SU-DHL-6 (cell line): ENCODE results near the gene DSCAML1.

ENCODE experiments used
- H2AFZ ChIP-seq: fragments of 200-600 bp; sonication (generic); 2 replicates; pipeline ENCODE4 v1.6.1; 2014; ENCODE audit warnings: low read depth, mild to moderate bottlenecking, moderate library complexity, mixed read lengths, antibody characterized with exemption, low read length; ENCODE audit not compliant: severe bottlenecking
- H3F3A ChIP-seq: fragments of 200-600 bp; shearing (Covaris generic); 2 replicates; pipeline ENCODE4 v1.6.0; 2016; ENCODE audit warnings: antibody characterized with exemption, mild to moderate bottlenecking; ENCODE audit not compliant: insufficient read depth
- H3K27ac ChIP-seq: fragments of 200-600 bp; sonication (generic); 2 replicates; pipeline ENCODE4 v1.5.1; 2016; ENCODE audit warnings: low read depth, mild to moderate bottlenecking, low read length, moderate library complexity, mixed read lengths
- H3K27me3 ChIP-seq: fragments of 200-600 bp; sonication (generic), shearing (Covaris generic); 2 replicates; pipeline ENCODE4 v1.6.0; 2014; ENCODE audit warnings: mild to moderate bottlenecking, low read length
- H3K36me3 ChIP-seq: fragments of 200-600 bp; sonication (generic); 2 replicates; pipeline ENCODE4 v1.6.1; 2014; ENCODE audit warnings: mild to moderate bottlenecking, low read length, mixed read lengths
- H3K4me2 ChIP-seq: fragments of 300-600, 200-600 bp; shearing (Covaris generic), sonication (generic); 2 replicates; pipeline ENCODE4 v1.6.0; 2014; ENCODE audit warnings: low read length, low read depth, mild to moderate bottlenecking; ENCODE audit not compliant: poor library complexity, severe bottlenecking
- H3K4me3 ChIP-seq: fragments of 200-600 bp; sonication (generic); 2 replicates; pipeline ENCODE4 v1.5.1; 2014; ENCODE audit warnings: antibody characterized with exemption, low read length, mild to moderate bottlenecking, mixed read lengths; ENCODE audit not compliant: insufficient read depth, poor library complexity, severe bottlenecking
- H3K79me2 ChIP-seq: fragments of 200-600 bp; sonication (generic); 2 replicates; pipeline ENCODE4 v1.6.1; 2014; ENCODE audit warnings: mild to moderate bottlenecking, low read length, moderate library complexity; ENCODE audit not compliant: insufficient read depth
- H3K9ac ChIP-seq: fragments of 200-600 bp; sonication (generic); 2 replicates; pipeline ENCODE4 v1.7.0; 2014; ENCODE audit warnings: mild to moderate bottlenecking, low read length
- H3K9me2 ChIP-seq: fragments of 200-600 bp; sonication (generic); replicated peaks from 2 replicates; pipeline ENCODE4 v1.6.1; 2014; ENCODE audit warnings: low read length; ENCODE audit not compliant: insufficient read depth
- H3K9me3 ChIP-seq: fragments of 200-600 bp; sonication (generic); 2 replicates; pipeline ENCODE4 v1.6.1; 2014; ENCODE audit warnings: low read length, mixed read lengths; ENCODE audit not compliant: insufficient read depth
- H4K20me1 ChIP-seq: fragments of 200-600 bp; sonication (generic); 2 replicates; pipeline ENCODE4 v1.6.1; 2014; ENCODE audit warnings: low read depth, mild to moderate bottlenecking, antibody characterized with exemption, low read length, moderate library complexity, mixed read lengths
- CTCF ChIP-seq: fragments of 200-600 bp; sonication (generic); IDR thresholded peaks from one replicate; pipeline ENCODE4 v1.5.1; 2017; ENCODE audit warnings: antibody characterized with exemption, mild to moderate bottlenecking, low read length, moderate library complexity; ENCODE audit not compliant: insufficient read depth, poor library complexity, severe bottlenecking
- EZH2phosphoT487 ChIP-seq: fragments of 200-600 bp; sonication (generic), shearing (Covaris generic); conservative IDR thresholded peaks from 2 replicates; pipeline ENCODE4 v1.6.1; 2018; ENCODE audit warnings: mild to moderate bottlenecking, antibody characterized with exemption, low read length, moderate library complexity, mixed read lengths

The DSCAML1 gene

GRCh38 chr11:117670443-117670842, 126.6 kb downstream of the DSCAML1 start:
- no peaks in the 10 kb centered on the region for H4K20me1 ChIP-seq
- no peaks in the 10 kb centered on the region for H3F3A ChIP-seq
- no peak overlapping the region for H3K4me2 ChIP-seq
- H3K9ac ChIP-seq = no peak overlapping the region
- no peak overlapping the region for H3K27ac ChIP-seq
- no peaks in the 10 kb centered on the region for H3K79me2 ChIP-seq
- no peak overlapping the region for H3K4me3 ChIP-seq
- no peak overlapping the region for H2AFZ ChIP-seq
- H3K27me3 ChIP-seq = no peaks in the 10 kb centered on the region
- TF ChIP-seq EZH2phosphoT487 (no peak), CTCF (no peak)
- no peaks in the 10 kb centered on the region for H3K36me3 ChIP-seq
- H3K9me3 ChIP-seq = no peaks in the 10 kb centered on the region
- H3K9me2 ChIP-seq = no peaks in the 10 kb centered on the region

GRCh38 chr11:117669616-117670015, 127.4 kb downstream of the DSCAML1 start:
- H3K9me2 ChIP-seq = no peaks in the 10 kb centered on the region

GRCh38 chr11:117669062-117669461, 128.0 kb downstream of the DSCAML1 start:
- H4K20me1 ChIP-seq = no peaks in the 10 kb centered on the region
- H3K4me3 ChIP-seq = no peak overlapping the region
- no peak overlapping the region for H3K9ac ChIP-seq
- H3K9me2 ChIP-seq = no peaks in the 10 kb centered on the region
- H3F3A ChIP-seq = no peaks in the 10 kb centered on the region
- no peaks in the 10 kb centered on the region for H3K27me3 ChIP-seq
- H3K79me2 ChIP-seq = no peaks in the 10 kb centered on the region
- no peak overlapping the region for H3K27ac ChIP-seq
- H3K9me3 ChIP-seq = no peaks in the 10 kb centered on the region
- H2AFZ ChIP-seq = no peak overlapping the region
- H3K4me2 ChIP-seq = no peak overlapping the region
- H3K36me3 ChIP-seq = no peaks in the 10 kb centered on the region
- TF ChIP-seq CTCF (no peak), EZH2phosphoT487 (no peak)

More at GRCh38 chr11:117669616-117670015, 127.4 kb downstream of the DSCAML1 start:
- no peak overlapping the region for H3K27ac ChIP-seq
- no peak overlapping the region for H3K4me3 ChIP-seq
- no peaks in the 10 kb centered on the region for H3K9me3 ChIP-seq
- H3K36me3 ChIP-seq = no peaks in the 10 kb centered on the region
- H3K4me2 ChIP-seq = no peak overlapping the region
- no peak for TF ChIP-seq EZH2phosphoT487
- H3F3A ChIP-seq = no peaks in the 10 kb centered on the region
- H3K27me3 ChIP-seq = no peaks in the 10 kb centered on the region
- no peaks in the 10 kb centered on the region for H3K79me2 ChIP-seq
- H3K9ac ChIP-seq = no peak overlapping the region
- H2AFZ ChIP-seq = no peak overlapping the region
- H4K20me1 ChIP-seq = no peaks in the 10 kb centered on the region

GRCh38 chr11:117668321-117668751, 128.7 kb downstream of the DSCAML1 start:
- no peak overlapping the region for H2AFZ ChIP-seq
- no peak overlapping the region for H3K9ac ChIP-seq
- no peaks in the 10 kb centered on the region for H3K79me2 ChIP-seq
- H3K4me3 ChIP-seq = no peak overlapping the region
- no peaks in the 10 kb centered on the region for H3K9me2 ChIP-seq
- TF ChIP-seq EZH2phosphoT487 (no peak), CTCF (no peak)
- H3K36me3 ChIP-seq = no peaks in the 10 kb centered on the region
- no peaks in the 10 kb centered on the region for H3K27me3 ChIP-seq
- H4K20me1 ChIP-seq = no peaks in the 10 kb centered on the region
- no peak overlapping the region for H3K27ac ChIP-seq
- H3K4me2 ChIP-seq = no peak overlapping the region
- no peaks in the 10 kb centered on the region for H3K9me3 ChIP-seq
- no peaks in the 10 kb centered on the region for H3F3A ChIP-seq
